Choroid plexus epithelial cell (primary cell): ENCODE measurements around the gene FFAR2.

Experiments used
- DNase-seq: peaks from one replicate; pipeline ENCODE4 v3.0.0-alpha.2; 2010; ENCODE audit warnings: low read depth
- H3K4me3 ChIP-seq: 2 replicates; pipeline ENCODE4 v1.5.1; 2011; ENCODE audit warnings: low read depth, mild to moderate bottlenecking, control low read depth, low read length, moderate library complexity
- CTCF ChIP-seq: conservative IDR thresholded peaks from 2 replicates; pipeline ENCODE4 v1.5.1; 2011; ENCODE audit warnings: low read depth, mild to moderate bottlenecking, control low read depth, inconsistent platforms, low read length, moderate library complexity

FFAR2 gene

DNA sequence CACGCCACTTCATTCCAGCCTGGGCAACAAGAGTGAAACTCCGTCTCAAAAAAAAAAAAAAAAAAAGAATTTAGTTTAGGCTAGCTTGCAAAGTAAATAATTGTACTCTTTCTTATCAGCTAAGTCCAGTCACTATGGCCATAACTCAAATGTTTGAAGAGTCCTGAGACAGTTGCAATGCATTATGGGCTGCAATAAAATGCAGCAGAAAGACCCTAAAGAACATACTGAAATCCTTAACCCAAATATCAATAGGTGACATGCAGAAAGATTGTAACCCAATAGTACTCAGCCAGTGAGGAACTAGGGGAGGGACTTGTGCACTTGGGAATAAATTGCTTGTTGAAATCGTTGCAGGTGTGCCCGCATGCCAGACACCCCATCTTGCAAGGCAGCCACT is 20.9 kb upstream of the FFAR2 start:
- DNase-seq = no peak
- TF ChIP-seq CTCF = no peak
- no peak overlapping the region for H3K4me3 ChIP-seq

GRCh38 chr19:35429698-35430408 is 18.2 kb upstream of the FFAR2 start:
- no peak for TF ChIP-seq CTCF
- no peak overlapping the region for H3K4me3 ChIP-seq
- DNase-seq = no peak

DNA sequence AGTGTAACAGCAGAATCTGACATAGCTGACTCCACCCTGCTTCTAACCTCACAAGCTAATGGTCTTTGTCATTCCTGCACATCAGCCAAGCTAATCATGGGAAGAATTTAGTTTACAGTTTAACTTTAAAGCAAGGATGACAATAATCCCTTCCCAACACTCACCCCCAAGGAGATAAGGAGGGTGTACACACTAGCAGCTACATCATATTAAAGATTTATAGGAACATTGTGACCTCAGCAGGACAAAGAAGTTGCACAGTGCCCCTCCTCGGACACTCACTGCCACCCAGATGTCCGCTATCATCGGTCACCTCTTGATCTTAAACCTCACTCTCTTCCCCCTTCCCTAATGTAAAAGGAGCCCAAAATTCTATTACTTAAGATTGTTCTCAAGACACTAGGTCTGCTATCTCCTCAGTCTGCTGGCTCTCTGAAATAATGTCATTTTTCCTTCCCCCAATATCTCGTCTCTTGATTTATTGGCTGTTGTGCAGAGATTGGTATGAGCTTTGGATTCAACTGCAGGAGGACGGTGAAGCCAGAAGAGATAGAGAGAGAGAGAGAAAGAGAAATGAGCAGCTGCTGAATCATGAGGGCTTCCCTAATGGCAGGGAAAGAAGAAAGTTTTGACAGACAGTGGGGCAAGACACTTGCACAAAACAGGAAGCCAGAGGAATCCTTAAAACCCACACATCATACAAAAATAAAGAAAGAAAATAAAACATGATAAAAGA is 17.5 kb upstream of the FFAR2 start:
- no peak overlapping the region for H3K4me3 ChIP-seq
- TF ChIP-seq CTCF = no peak

GRCh38 chr19:35431145-35431807 is 16.8 kb upstream of the FFAR2 start:
- H3K4me3 ChIP-seq = no peak overlapping the region
- DNase-seq = no peak
- no peak for TF ChIP-seq CTCF

More for the DNA sequence above, 17.5 kb upstream of the FFAR2 start:
- no peak for DNase-seq

- DNase-seq = no peak
Measured at GRCh38 chr19:35432911-35433310, 15.1 kb upstream of the FFAR2 start.

GRCh38 chr19:35433448-35433847 is 14.6 kb upstream of the FFAR2 start:
- H3K4me3 ChIP-seq = no peak overlapping the region
- TF ChIP-seq CTCF = no peak
- DNase-seq = no peak

More at GRCh38 chr19:35432911-35433310, 15.1 kb upstream of the FFAR2 start:
- no peak overlapping the region for H3K4me3 ChIP-seq
- TF ChIP-seq CTCF = no peak

DNA sequence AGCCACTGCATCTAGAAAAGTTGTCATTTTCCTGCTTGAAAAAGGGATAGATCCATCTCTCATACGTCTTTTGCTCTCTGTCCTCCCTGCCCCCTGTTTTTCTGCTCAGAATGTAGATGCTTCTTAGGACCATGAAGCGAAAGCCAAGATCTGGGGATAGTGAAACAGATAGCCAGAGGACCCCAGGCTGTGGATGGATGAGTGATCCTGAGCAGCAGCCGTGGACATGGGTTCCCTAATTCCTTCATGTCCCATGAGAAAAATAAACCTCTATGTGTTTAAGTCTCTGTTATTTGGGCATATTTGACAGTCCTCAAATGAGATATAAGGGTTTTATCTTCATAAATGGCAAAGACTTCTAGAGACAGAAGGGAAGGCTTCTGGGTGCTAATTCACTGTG is 12.2 kb upstream of the FFAR2 start:
- no peak overlapping the region for H3K4me3 ChIP-seq
- no peak for TF ChIP-seq CTCF
- DNase-seq = no peak
